Measurements from ENCODE around the gene KRT32.

GRCh38 chr17:41421617-41422016 is 45.6 kb downstream of the KRT32 start:
- TF ChIP-seq EZH2 (IDR thresholded peaks at IDR 0.05): no peak
- no peak for TF ChIP-seq CTCF (IDR thresholded peaks at IDR 0.05)
- TF ChIP-seq EZH2phosphoT487 (IDR thresholded peaks at IDR 0.05): no peak
